ENCODE measurements around the gene ANKRD42. TPM values are rescaled to one million over a fixed set of nuclear protein-coding genes. Genes with fewer than 3 reads are reported as not detected.

Gene ANKRD42
- polyA plus RNA-seq, 3 donors from 2014 or later = 3.1 to 5.0 (median 4.2) TPM

DNA sequence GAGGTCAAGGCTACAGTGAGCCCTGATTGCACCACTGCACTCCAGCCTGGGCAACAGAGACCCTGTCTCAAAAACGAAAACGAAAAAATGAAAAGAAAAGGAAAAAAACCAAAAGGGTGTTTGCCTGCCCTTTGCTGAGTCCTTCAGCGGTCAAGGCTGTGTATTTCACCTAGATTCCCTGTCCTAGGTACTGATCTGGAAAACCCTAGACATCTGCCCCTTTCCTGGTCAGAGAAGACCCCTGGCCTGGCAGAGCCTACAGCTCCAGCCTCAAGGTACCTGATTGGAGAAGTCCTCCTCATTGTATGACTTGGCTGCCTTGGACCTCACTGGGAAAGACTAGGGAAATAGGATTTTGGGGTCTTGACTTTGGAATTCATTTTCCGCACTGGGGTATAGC lies 100.7 kb downstream of the ANKRD42 start:
- Mint-ChIP-seq H3K27me3 (ENCODE audit: low read depth in 3 of 3) (peaks cover 2 to 11% (median 4%) of the 10 kb centered on the region in 3 donors), H3K4me1 (peaks cover 3 to 6% of the 10 kb centered on the region in 2 donors), H3K27ac (no peak overlapping the region), H3K4me3 (no peak overlapping the region), H3K9me3 (no peaks in the 10 kb centered on the region), H3K36me3 (no peaks in the 10 kb centered on the region)
- DNase-seq = no peak

Other genes with a start within 250 kb of the ANKRD42 start
- gene RAB30, start 121.8 kb upstream of the ANKRD42 start, polyA plus RNA-seq = 1 to 10 TPM; 2.2 to 6.5 (median 6.0) TPM
- 10 to 100 TPM; 10.2 to 36.5 (median 11.4) TPM for gene PCF11, start 36.6 kb upstream of the ANKRD42 start, polyA plus RNA-seq
- 10 to 100 TPM; 42.2 to 64.4 (median 50.5) TPM for gene CCDC90B, start 92.7 kb downstream of the ANKRD42 start, polyA plus RNA-seq

Data from immature natural killer cell (primary cell).